Sigmoid colon (tissue), 4 donors: ENCODE results near the gene CCDC188.

Experiments used
- POLR2A ChIP-seq, 2 donors: fragments of 450-650 bp; IDR thresholded peaks; one replicate each; pipeline ENCODE4 v1.6.1; 2016; ENCODE audit warnings: antibody characterized with exemption in 2 of 2, mild to moderate bottlenecking in 2 of 2, moderate library complexity in 2 of 2
- POLR2AphosphoS5 ChIP-seq, 4 donors: sonication (generic); formaldehyde crosslinking; IDR thresholded peaks; one replicate each; pipeline ENCODE4 v1.6.1; 2017; ENCODE audit warnings: antibody characterized with exemption in 4 of 4
- TF ChIP-seq, protein P1 (sequence below), 4 experiments: fragments of 450-650 bp in 3 of 4; fragments of 200-600 bp in 1 of 4; IDR thresholded peaks; one replicate each; pipeline ENCODE4 v1.5.1; 2016 to 2019; ENCODE audit warnings: antibody characterized with exemption in 4 of 4, mild to moderate bottlenecking in 3 of 4, moderate library complexity in 2 of 4

DNA sequence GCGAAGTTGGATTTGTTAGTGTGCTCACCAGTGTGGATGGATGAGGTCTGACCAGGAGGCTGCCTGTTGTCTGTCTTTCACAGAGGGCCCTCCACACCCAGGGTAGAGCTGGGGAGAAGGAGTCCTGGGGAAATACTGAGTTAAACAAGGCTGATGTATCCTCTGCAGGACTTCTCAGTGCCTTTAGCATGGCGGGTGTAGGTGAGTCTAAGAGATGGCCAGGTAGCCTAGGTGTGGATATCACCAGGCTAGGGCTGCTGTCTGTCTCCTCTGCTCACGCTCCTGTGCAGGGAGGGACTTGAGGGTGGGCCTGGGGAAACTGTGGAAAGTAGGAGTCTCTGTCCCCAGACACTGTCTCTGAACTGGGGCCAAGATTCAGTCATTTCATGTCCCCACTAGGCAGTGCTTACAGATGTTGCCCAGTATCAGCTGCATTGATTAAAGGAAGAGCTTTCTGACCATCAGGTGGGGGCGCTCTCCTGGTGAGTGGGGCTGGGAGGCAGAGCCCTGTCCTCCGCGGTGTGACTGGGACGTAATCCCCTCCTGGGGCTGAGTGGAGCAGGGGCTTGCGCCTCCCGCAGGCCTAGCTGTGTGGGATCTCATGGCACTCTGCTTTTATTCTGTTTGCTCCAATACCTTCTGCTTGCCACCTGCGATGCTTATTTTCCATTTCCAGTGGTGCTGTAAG lies 35.5 kb upstream of the CCDC188 start:
- TF ChIP-seq, protein P1, sequence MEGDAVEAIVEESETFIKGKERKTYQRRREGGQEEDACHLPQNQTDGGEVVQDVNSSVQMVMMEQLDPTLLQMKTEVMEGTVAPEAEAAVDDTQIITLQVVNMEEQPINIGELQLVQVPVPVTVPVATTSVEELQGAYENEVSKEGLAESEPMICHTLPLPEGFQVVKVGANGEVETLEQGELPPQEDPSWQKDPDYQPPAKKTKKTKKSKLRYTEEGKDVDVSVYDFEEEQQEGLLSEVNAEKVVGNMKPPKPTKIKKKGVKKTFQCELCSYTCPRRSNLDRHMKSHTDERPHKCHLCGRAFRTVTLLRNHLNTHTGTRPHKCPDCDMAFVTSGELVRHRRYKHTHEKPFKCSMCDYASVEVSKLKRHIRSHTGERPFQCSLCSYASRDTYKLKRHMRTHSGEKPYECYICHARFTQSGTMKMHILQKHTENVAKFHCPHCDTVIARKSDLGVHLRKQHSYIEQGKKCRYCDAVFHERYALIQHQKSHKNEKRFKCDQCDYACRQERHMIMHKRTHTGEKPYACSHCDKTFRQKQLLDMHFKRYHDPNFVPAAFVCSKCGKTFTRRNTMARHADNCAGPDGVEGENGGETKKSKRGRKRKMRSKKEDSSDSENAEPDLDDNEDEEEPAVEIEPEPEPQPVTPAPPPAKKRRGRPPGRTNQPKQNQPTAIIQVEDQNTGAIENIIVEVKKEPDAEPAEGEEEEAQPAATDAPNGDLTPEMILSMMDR (IDR thresholded peaks at IDR 0.05): no peak
- no peak for TF ChIP-seq POLR2A (IDR thresholded peaks at IDR 0.05)
- TF ChIP-seq POLR2AphosphoS5 (IDR thresholded peaks at IDR 0.05): no peak
